ENCODE measurements around the gene EMC8. TPM values are rescaled to one million over a fixed set of nuclear protein-coding genes. Genes with fewer than 3 reads are reported as not detected.

Gene EMC8
- total and polyA plus RNA-seq, 4 donors, result 12.0 to 12.4 (median 12.2) TPM

DNA sequence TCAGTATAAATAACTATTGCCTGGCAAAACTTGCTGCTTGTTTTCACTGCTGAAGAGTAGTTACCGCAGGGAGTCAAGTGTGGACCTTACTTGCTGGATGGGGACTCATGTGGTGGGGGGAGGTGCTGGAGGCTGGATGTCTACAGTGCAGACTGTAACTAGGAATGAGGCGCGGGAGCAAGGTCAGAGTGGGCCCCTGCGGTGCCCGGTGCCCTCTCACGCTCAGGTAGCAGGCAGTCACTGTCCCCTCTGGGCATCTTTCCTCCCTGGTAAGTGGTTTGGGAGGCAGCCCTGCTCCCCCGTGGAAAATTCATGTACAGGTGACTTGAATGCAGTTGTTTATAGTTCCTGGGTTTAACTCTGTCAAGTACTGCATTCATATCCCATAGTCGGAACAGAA lies 4.6 kb downstream of the EMC8 start:
- H3K36me3 ChIP-seq (ENCODE audit: control insufficient read depth in 4 of 4, insufficient read depth in 3 of 4, low read depth in 1 of 4, low read length in 3 of 4), result peaks cover 0 to 16% (median 2%) of the 10 kb centered on the region in 4 donors
- WGBS, result 90% methylated on average over 8 of the region's 8 CpGs
- no peak overlapping the region for H3K9ac ChIP-seq (ENCODE audit: low read depth in 1 of 2, low read length in 2 of 2)
- H3K4me1 ChIP-seq (ENCODE audit: control insufficient read depth in 4 of 4, insufficient read depth in 4 of 4, low read length in 3 of 4), result peaks cover 0 to 18% (median 15%) of the 10 kb centered on the region in 4 donors
- no peak overlapping the region for H3K27ac ChIP-seq (ENCODE audit: low read depth in 1 of 2, low read length in 2 of 2)
- no peak for DNase-seq (ENCODE audit: low spot score)
- no peaks in the 10 kb centered on the region for H3K9me3 ChIP-seq (ENCODE audit: control insufficient read depth in 4 of 4, low read length in 3 of 4)
- no peaks in the 10 kb centered on the region for H3K27me3 ChIP-seq (ENCODE audit: control insufficient read depth in 4 of 4, insufficient read depth in 4 of 4, low read length in 3 of 4)
- no peak overlapping the region for H3K4me3 ChIP-seq (ENCODE audit: low read depth in 1 of 3, low read length in 3 of 3)
- TF ChIP-seq NR2F2 (IDR thresholded peaks at IDR 0.05) (no peak), FOXA1 (IDR thresholded peaks at IDR 0.05) (no peak), RAD21 (IDR thresholded peaks at IDR 0.05) (no peak), EGR1 (IDR thresholded peaks at IDR 0.05; ENCODE audit: low read depth in 2 of 2) (no peak), GABPA (IDR thresholded peaks at IDR 0.05 in 1 of 2, conservative IDR thresholded peaks at IDR 0.05 in 1 of 2) (no peak)
- TF ChIP-seq, protein P1, sequence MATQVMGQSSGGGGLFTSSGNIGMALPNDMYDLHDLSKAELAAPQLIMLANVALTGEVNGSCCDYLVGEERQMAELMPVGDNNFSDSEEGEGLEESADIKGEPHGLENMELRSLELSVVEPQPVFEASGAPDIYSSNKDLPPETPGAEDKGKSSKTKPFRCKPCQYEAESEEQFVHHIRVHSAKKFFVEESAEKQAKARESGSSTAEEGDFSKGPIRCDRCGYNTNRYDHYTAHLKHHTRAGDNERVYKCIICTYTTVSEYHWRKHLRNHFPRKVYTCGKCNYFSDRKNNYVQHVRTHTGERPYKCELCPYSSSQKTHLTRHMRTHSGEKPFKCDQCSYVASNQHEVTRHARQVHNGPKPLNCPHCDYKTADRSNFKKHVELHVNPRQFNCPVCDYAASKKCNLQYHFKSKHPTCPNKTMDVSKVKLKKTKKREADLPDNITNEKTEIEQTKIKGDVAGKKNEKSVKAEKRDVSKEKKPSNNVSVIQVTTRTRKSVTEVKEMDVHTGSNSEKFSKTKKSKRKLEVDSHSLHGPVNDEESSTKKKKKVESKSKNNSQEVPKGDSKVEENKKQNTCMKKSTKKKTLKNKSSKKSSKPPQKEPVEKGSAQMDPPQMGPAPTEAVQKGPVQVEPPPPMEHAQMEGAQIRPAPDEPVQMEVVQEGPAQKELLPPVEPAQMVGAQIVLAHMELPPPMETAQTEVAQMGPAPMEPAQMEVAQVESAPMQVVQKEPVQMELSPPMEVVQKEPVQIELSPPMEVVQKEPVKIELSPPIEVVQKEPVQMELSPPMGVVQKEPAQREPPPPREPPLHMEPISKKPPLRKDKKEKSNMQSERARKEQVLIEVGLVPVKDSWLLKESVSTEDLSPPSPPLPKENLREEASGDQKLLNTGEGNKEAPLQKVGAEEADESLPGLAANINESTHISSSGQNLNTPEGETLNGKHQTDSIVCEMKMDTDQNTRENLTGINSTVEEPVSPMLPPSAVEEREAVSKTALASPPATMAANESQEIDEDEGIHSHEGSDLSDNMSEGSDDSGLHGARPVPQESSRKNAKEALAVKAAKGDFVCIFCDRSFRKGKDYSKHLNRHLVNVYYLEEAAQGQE (IDR thresholded peaks at IDR 0.05), result no peak

DNA sequence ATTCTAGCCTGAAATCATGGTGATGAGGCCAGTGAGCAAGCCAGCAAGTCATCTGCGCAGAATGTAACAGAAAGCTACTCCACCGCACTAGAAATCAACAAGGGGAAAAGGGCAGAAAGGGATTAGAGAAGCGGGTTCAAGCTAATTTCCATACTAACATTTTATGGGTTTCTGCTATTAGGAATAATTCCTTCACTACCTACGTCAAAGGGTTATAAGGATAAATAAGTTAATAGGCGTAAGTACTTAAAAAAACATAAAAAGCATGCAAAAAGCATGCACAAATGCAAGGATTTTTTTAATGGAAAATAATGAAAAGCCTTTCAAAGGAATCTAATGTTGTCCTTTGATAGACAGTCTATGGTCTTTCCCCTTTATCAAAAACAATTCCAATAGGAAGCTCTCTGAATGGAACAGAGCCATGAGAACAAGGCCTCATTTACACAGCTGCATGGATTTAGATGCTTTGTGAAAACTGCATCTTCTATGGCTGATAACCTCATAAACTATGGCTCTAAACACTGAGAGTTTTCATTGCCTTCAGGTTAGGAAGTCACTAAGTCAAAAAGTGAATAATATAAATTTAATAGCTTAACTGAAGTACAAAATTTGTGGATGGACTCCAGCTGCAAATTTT lies 5.6 kb downstream of the EMC8 start:
- 98% methylated on average over 5 of the region's 5 CpGs for WGBS
- H3K36me3 ChIP-seq (ENCODE audit: control insufficient read depth in 4 of 4, insufficient read depth in 3 of 4, low read depth in 1 of 4, low read length in 3 of 4), result peaks cover 0 to 17% (median 2%) of the 10 kb centered on the region in 4 donors

More for the DNA sequence above, 5.6 kb downstream of the EMC8 start:
- Histone ChIP-seq H3K9ac (ENCODE audit: low read depth in 1 of 2, low read length in 2 of 2) (no peak overlapping the region), H3K27me3 (ENCODE audit: control insufficient read depth in 4 of 4, insufficient read depth in 4 of 4, low read length in 3 of 4) (no peaks in the 10 kb centered on the region), H3K9me3 (ENCODE audit: control insufficient read depth in 4 of 4, low read length in 3 of 4) (no peaks in the 10 kb centered on the region), H3K4me1 (ENCODE audit: control insufficient read depth in 4 of 4, insufficient read depth in 4 of 4, low read length in 3 of 4) (peaks cover 0 to 16% (median 14%) of the 10 kb centered on the region in 4 donors), H3K4me3 (ENCODE audit: low read depth in 1 of 3, low read length in 3 of 3) (no peak overlapping the region), H3K27ac (ENCODE audit: low read depth in 1 of 2, low read length in 2 of 2) (no peak overlapping the region)
- DNase-seq (ENCODE audit: low spot score), result no peak
- TF ChIP-seq, protein P2, sequence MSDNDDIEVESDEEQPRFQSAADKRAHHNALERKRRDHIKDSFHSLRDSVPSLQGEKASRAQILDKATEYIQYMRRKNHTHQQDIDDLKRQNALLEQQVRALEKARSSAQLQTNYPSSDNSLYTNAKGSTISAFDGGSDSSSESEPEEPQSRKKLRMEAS (IDR thresholded peaks at IDR 0.05), result no peak
- TF ChIP-seq GABPA (IDR thresholded peaks at IDR 0.05 in 1 of 2, conservative IDR thresholded peaks at IDR 0.05 in 1 of 2) (no peak), HNF4A (conservative IDR thresholded peaks at IDR 0.05) (no peak), HNF4G (IDR thresholded peaks at IDR 0.05) (no peak), RXRA (IDR thresholded peaks at IDR 0.05) (no peak)
- TF ChIP-seq, protein P3, sequence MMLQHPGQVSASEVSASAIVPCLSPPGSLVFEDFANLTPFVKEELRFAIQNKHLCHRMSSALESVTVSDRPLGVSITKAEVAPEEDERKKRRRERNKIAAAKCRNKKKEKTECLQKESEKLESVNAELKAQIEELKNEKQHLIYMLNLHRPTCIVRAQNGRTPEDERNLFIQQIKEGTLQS (IDR thresholded peaks at IDR 0.05), result no peak
- TF ChIP-seq, protein P1 (IDR thresholded peaks at IDR 0.05), result no peak
- TF ChIP-seq, protein P4, sequence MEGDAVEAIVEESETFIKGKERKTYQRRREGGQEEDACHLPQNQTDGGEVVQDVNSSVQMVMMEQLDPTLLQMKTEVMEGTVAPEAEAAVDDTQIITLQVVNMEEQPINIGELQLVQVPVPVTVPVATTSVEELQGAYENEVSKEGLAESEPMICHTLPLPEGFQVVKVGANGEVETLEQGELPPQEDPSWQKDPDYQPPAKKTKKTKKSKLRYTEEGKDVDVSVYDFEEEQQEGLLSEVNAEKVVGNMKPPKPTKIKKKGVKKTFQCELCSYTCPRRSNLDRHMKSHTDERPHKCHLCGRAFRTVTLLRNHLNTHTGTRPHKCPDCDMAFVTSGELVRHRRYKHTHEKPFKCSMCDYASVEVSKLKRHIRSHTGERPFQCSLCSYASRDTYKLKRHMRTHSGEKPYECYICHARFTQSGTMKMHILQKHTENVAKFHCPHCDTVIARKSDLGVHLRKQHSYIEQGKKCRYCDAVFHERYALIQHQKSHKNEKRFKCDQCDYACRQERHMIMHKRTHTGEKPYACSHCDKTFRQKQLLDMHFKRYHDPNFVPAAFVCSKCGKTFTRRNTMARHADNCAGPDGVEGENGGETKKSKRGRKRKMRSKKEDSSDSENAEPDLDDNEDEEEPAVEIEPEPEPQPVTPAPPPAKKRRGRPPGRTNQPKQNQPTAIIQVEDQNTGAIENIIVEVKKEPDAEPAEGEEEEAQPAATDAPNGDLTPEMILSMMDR (IDR thresholded peaks at IDR 0.05; ENCODE audit: low read depth, low read length, missing input control), result no peak

All from liver (tissue), 9 donors.